H9 (cell line): Measurements from ENCODE around the gene UNC45A. TPM values are rescaled to one million over a fixed set of nuclear protein-coding genes. Genes with fewer than 3 reads are reported as not detected.

Source experiments
- DNase-seq: peaks from one replicate; pipeline ENCODE4 v3.0.0-alpha.2; 2017
- H2AFZ ChIP-seq: one replicate; pipeline ENCODE4 v1.6.1; 2013; ENCODE audit warnings: mild to moderate bottlenecking, low read length, control low read depth, moderate library complexity
- H2AK5ac ChIP-seq: 2 replicates; pipeline ENCODE4 v1.6.1; 2013; ENCODE audit warnings: low read length, control low read depth, mixed read lengths; ENCODE audit not compliant: insufficient read length
- H2BK120ac ChIP-seq: one replicate; pipeline ENCODE4 v1.6.1; 2013; ENCODE audit warnings: low read depth, mild to moderate bottlenecking, low read length, control low read depth, inconsistent platforms; ENCODE audit not compliant: poor library complexity, severe bottlenecking
- H2BK12ac ChIP-seq: 2 replicates; pipeline ENCODE4 v1.6.1; 2013; ENCODE audit warnings: low read length, control low read depth, mixed read lengths, low read depth; ENCODE audit not compliant: insufficient read length
- H2BK15ac ChIP-seq: 2 replicates; pipeline ENCODE4 v1.6.1; 2013; ENCODE audit warnings: low read depth, low read length, control low read depth
- H2BK20ac ChIP-seq: one replicate; pipeline ENCODE4 v1.6.1; 2013; ENCODE audit warnings: low read depth, mild to moderate bottlenecking, low read length, control low read depth, inconsistent platforms; ENCODE audit not compliant: poor library complexity, severe bottlenecking
- H2BK5ac ChIP-seq: 2 replicates; pipeline ENCODE4 v1.6.1; 2013; ENCODE audit warnings: low read length, control low read depth, mixed read lengths; ENCODE audit not compliant: insufficient read length
- H3K14ac ChIP-seq: 2 replicates; pipeline ENCODE4 v1.6.1; 2013; ENCODE audit warnings: low read length, control low read depth; ENCODE audit not compliant: insufficient read depth
- H3K18ac ChIP-seq: 2 replicates; pipeline ENCODE4 v1.6.1; 2013; ENCODE audit warnings: low read depth, mild to moderate bottlenecking, mixed read lengths, low read length, control low read depth; ENCODE audit not compliant: insufficient read length
- H3K23ac ChIP-seq: 2 replicates; pipeline ENCODE4 v1.6.1; 2013; ENCODE audit warnings: low read length, control low read depth, mixed read lengths, low read depth; ENCODE audit not compliant: insufficient read length
- H3K23me2 ChIP-seq: 2 replicates; pipeline ENCODE4 v1.6.1; 2013; ENCODE audit warnings: low read depth, mild to moderate bottlenecking, mixed read lengths, low read length, control low read depth; ENCODE audit not compliant: insufficient read length, poor library complexity, severe bottlenecking
- H3K27ac ChIP-seq: 2 replicates; pipeline ENCODE4 v1.5.1; 2013; ENCODE audit warnings: low read length, control low read depth, mixed read lengths, low read depth; ENCODE audit not compliant: insufficient read length
- H3K27me3 ChIP-seq: 2 replicates; pipeline ENCODE4 v1.6.1; 2013; ENCODE audit warnings: low read length, control low read depth, inconsistent platforms; ENCODE audit not compliant: insufficient read depth
- H3K4ac ChIP-seq: 2 replicates; pipeline ENCODE4 v1.6.1; 2013; ENCODE audit warnings: low read depth, mild to moderate bottlenecking, control low read depth, inconsistent platforms, low read length, moderate library complexity
- H3K4me1 ChIP-seq: 2 replicates; pipeline ENCODE4 v1.6.1; 2013; ENCODE audit warnings: low read length, control low read depth, inconsistent platforms; ENCODE audit not compliant: insufficient read depth
- H3K4me2 ChIP-seq: 2 replicates; pipeline ENCODE4 v1.6.1; 2013; ENCODE audit warnings: low read length, control low read depth, mixed read lengths; ENCODE audit not compliant: insufficient read length, insufficient read depth
- H3K56ac ChIP-seq: 2 replicates; pipeline ENCODE4 v1.6.1; 2013; ENCODE audit warnings: low read depth, mild to moderate bottlenecking, mixed read lengths, low read length, control low read depth; ENCODE audit not compliant: insufficient read length
- H3K79me1 ChIP-seq: 2 replicates; pipeline ENCODE4 v1.6.1; 2013; ENCODE audit warnings: low read depth, mild to moderate bottlenecking, moderate library complexity, low read length, control low read depth, inconsistent platforms; ENCODE audit not compliant: insufficient read depth, poor library complexity, severe bottlenecking
- H3K79me2 ChIP-seq: 2 replicates; pipeline ENCODE4 v1.6.1; 2013; ENCODE audit warnings: low read length, control low read depth, inconsistent platforms; ENCODE audit not compliant: insufficient read depth
- H3K9ac ChIP-seq: 2 replicates; pipeline ENCODE4 v1.6.1; 2013; ENCODE audit warnings: low read length, control low read depth, mixed read lengths; ENCODE audit not compliant: insufficient read length; ENCODE audit errors: extremely low read depth
- H3K9me3 ChIP-seq: one replicate; pipeline ENCODE4 v1.6.1; 2013; ENCODE audit warnings: low read depth, low read length, inconsistent platforms; ENCODE audit not compliant: control insufficient read depth
- H3T11ph ChIP-seq: one replicate; pipeline ENCODE4 v1.6.1; 2013; ENCODE audit warnings: mild to moderate bottlenecking, low read length, control low read depth, inconsistent platforms
- H4K20me1 ChIP-seq: one replicate; pipeline ENCODE4 v1.6.1; 2013; ENCODE audit not compliant: control insufficient read depth, insufficient read length, insufficient read depth
- H4K5ac ChIP-seq: 2 replicates; pipeline ENCODE4 v1.6.1; 2013; ENCODE audit warnings: low read depth, mild to moderate bottlenecking, mixed read lengths, low read length, control low read depth; ENCODE audit not compliant: insufficient read length
- H4K8ac ChIP-seq: replicated peaks from 2 replicates; pipeline ENCODE4 v1.6.1; 2013; ENCODE audit warnings: low read length, control low read depth, mixed read lengths, low read depth; ENCODE audit not compliant: insufficient read length
- H4K91ac ChIP-seq: 2 replicates; pipeline ENCODE4 v1.6.1; 2013; ENCODE audit warnings: low read depth, mild to moderate bottlenecking, moderate library complexity, mixed read lengths, low read length, control low read depth; ENCODE audit not compliant: insufficient read length
- H3K27ac Mint-ChIP-seq, 3 experiments: 2 replicates in 2 of 3; 3 replicates in 1 of 3; pipeline ENCODE4 v1.8.0; 2020 to 2021; ENCODE audit warnings: mixed read lengths in 3 of 3, mild to moderate bottlenecking in 1 of 3, moderate library complexity in 1 of 3
- H3K27me3 Mint-ChIP-seq: 2 replicates; pipeline ENCODE4 v1.8.0; 2021; ENCODE audit warnings: low read depth, mild to moderate bottlenecking, moderate library complexity, mixed read lengths
- H3K36me3 Mint-ChIP-seq, 3 experiments: 2 replicates in 2 of 3; 3 replicates in 1 of 3; pipeline ENCODE4 v1.8.0; 2020 to 2021; ENCODE audit warnings: low read depth in 3 of 3, mixed read lengths in 3 of 3; ENCODE audit not compliant: insufficient read depth in 1 of 3
- H3K4me1 Mint-ChIP-seq, 2 experiments: 2 replicates each; pipeline ENCODE4 v1.8.0; 2020; ENCODE audit warnings: mixed read lengths in 2 of 2
- H3K4me3 Mint-ChIP-seq, 2 experiments: 2 replicates in 1 of 2; 3 replicates in 1 of 2; pipeline ENCODE4 v1.8.0; 2020 to 2021; ENCODE audit warnings: mild to moderate bottlenecking in 2 of 2, mixed read lengths in 2 of 2, moderate library complexity in 1 of 2
- H3K9me3 Mint-ChIP-seq, 2 experiments: 2 replicates in 1 of 2; 3 replicates in 1 of 2; pipeline ENCODE4 v1.8.0; 2020; ENCODE audit warnings: mild to moderate bottlenecking in 2 of 2, mixed read lengths in 2 of 2, moderate library complexity in 1 of 2
- WGBS: extraction: QIAGEN DNeasy Blood & Tissue Kit; methylation state at CpG from one replicate; pipeline ENCODE4 v1.1.7; 2013; ENCODE audit warnings: missing lambda C conversion rate, low lambda C conversion rate, mixed read lengths; ENCODE audit not compliant: insufficient read length; ENCODE audit errors: extremely low coverage; 5-methylcytosine and 5-hydroxymethylcytosine counted together
- total RNA-seq: library from RNA; stranded (reverse); gene quantifications from 2 replicates; pipeline ENCODE4 v1.2.1, GENCODE V29; 2021
- TF ChIP-seq, protein P1 (sequence below): fragments of 200-600 bp; sonication (generic); conservative IDR thresholded peaks from 3 replicates; pipeline ENCODE4 v1.8.0; 2021; ENCODE audit warnings: antibody characterized with exemption, mild to moderate bottlenecking

UNC45A gene
- total RNA-seq, 1 experiment from 2014 or later, result 84.6 TPM

DNA sequence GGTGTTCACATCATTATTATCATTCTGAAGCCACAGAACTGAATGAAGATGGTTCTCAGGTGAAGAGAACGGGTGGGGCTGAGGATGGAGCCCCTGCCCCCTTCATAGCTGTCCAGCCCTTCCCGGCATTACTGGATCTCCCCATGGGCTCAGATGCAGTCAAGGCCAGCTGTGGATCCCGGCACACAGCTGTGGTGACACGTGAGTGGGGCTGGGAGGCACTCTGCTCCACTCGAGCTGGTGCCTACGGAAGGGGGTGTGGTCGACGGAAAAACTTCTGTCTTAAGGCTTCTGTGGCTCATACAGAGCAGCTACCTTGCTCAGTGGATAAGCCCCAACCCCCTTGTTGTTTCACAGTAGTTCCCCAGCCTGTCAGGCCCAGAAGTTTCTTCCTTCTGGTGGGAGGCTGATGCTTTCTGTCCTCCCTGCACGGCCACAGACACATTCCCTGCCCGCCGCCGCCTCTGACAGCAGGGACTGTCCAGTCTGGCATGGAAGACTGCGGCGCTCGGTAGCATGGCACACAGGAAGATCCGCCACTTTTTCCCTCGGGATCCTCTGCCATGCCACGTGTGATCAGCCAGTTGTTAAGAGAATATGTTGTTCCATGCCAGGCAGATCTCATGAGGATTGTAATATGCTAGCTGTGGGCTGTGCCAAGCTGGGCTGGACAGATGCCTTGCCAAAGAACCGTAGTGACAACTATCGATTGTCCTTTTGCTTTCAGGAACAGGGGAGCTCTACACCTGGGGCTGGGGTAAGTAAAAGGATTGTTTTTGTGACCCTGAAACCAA is 25.4 kb downstream of the UNC45A start:
- no peaks in the 10 kb centered on the region for H3K9me3 Mint-ChIP-seq
- Histone ChIP-seq H4K8ac (no peak overlapping the region), H2AFZ (no peak overlapping the region), H2BK5ac (no peak overlapping the region), H3K27me3 (no peaks in the 10 kb centered on the region), H2BK15ac (no peak overlapping the region), H3K27ac (no peak overlapping the region), H3K56ac (no peak overlapping the region), H3K4me2 (no peak overlapping the region), H3K18ac (no peak overlapping the region), H2AK5ac (no peak overlapping the region), H3K4ac (no peak overlapping the region), H2BK120ac (no peak overlapping the region), H3K9me3 (no peaks in the 10 kb centered on the region), H3K23me2 (peaks cover 11% of the 10 kb centered on the region), H3K23ac (no peak overlapping the region), H3K9ac (no peak overlapping the region), H3K14ac (no peak overlapping the region), H2BK20ac (no peak overlapping the region), H4K91ac (no peak overlapping the region), H3K79me1 (no peaks in the 10 kb centered on the region), H3T11ph (no peak overlapping the region), H3K79me2 (no peaks in the 10 kb centered on the region), H4K5ac (no peak overlapping the region), H4K20me1 (no peaks in the 10 kb centered on the region), H2BK12ac (no peak overlapping the region), H3K4me1 (peaks cover 7% of the 10 kb centered on the region; the same call in 1 of the 2 replicates)
- H3K4me3 Mint-ChIP-seq, result no peak overlapping the region
- peaks cover 15 to 16% of the 10 kb centered on the region in 2 experiments for H3K4me1 Mint-ChIP-seq
- peaks cover 10 to 57% (median 53%) of the 10 kb centered on the region in 3 experiments for H3K36me3 Mint-ChIP-seq
- WGBS, result no CpG with 5 or more reads among the region's 20 CpGs
- DNase-seq, result no peak
- H3K27ac Mint-ChIP-seq, result peak overlapping the region in 2 of 3 experiments; percentile 3 to 32; a peak in 3 of 7 replicates
- TF ChIP-seq, protein P1, sequence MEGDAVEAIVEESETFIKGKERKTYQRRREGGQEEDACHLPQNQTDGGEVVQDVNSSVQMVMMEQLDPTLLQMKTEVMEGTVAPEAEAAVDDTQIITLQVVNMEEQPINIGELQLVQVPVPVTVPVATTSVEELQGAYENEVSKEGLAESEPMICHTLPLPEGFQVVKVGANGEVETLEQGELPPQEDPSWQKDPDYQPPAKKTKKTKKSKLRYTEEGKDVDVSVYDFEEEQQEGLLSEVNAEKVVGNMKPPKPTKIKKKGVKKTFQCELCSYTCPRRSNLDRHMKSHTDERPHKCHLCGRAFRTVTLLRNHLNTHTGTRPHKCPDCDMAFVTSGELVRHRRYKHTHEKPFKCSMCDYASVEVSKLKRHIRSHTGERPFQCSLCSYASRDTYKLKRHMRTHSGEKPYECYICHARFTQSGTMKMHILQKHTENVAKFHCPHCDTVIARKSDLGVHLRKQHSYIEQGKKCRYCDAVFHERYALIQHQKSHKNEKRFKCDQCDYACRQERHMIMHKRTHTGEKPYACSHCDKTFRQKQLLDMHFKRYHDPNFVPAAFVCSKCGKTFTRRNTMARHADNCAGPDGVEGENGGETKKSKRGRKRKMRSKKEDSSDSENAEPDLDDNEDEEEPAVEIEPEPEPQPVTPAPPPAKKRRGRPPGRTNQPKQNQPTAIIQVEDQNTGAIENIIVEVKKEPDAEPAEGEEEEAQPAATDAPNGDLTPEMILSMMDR, result no peak
- no peaks in the 10 kb centered on the region for H3K27me3 Mint-ChIP-seq
